ENCODE measurements around the gene RTN1. TPM values are rescaled to one million over a fixed set of nuclear protein-coding genes. Genes with fewer than 3 reads are reported as not detected.

The RTN1 gene
- total RNA-seq, 6 experiments from 2014 or later: 0.37 to 1.9 (median 0.53) TPM

GRCh38 chr14:59771577-59771976 is 99.0 kb downstream of the RTN1 start:
- Histone ChIP-seq H3K27ac (peak overlapping the region in 1 of 3 donors; percentile 6), H3K36me3 (no peaks in the 10 kb centered on the region), H3K4me3 (no peak overlapping the region), H3K27me3 (no peaks in the 10 kb centered on the region), H3K9me3 (no peaks in the 10 kb centered on the region), H3K4me1 (no peaks in the 10 kb centered on the region)
- TF ChIP-seq POLR2A (IDR thresholded peaks at IDR 0.05): no peak
- TF ChIP-seq, protein P1, sequence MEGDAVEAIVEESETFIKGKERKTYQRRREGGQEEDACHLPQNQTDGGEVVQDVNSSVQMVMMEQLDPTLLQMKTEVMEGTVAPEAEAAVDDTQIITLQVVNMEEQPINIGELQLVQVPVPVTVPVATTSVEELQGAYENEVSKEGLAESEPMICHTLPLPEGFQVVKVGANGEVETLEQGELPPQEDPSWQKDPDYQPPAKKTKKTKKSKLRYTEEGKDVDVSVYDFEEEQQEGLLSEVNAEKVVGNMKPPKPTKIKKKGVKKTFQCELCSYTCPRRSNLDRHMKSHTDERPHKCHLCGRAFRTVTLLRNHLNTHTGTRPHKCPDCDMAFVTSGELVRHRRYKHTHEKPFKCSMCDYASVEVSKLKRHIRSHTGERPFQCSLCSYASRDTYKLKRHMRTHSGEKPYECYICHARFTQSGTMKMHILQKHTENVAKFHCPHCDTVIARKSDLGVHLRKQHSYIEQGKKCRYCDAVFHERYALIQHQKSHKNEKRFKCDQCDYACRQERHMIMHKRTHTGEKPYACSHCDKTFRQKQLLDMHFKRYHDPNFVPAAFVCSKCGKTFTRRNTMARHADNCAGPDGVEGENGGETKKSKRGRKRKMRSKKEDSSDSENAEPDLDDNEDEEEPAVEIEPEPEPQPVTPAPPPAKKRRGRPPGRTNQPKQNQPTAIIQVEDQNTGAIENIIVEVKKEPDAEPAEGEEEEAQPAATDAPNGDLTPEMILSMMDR (IDR thresholded peaks at IDR 0.05): no peak
- peak in 2 of 4 donors; percentile 61 to 75 for ATAC-seq
- 44% methylated on average over 2 of the region's 2 CpGs for WGBS (ENCODE audit: insufficient coverage, low coverage, low lambda C conversion rate, missing lambda C conversion rate)
- DNase-seq: no peak
- intact Hi-C loops (cut with DNase I): no loop called here

DNA sequence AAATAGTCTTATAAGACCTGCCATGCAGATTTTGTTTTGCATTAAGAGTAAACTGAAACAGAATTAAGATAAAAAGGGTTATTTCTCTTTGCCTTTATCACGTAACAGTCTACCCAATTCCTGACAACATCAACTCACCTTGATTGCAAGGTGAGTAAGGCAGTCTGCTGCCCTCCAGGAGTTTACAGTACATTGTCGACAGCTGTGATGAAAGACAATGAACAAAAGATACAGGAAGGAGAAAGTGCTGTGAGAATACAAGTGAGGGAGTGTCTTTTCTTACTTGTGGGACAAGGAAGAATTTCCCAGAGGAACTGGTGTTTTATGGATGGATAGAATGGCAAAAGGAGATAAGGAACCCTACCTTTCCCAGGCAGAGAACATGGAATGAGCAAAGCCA is 101.0 kb downstream of the RTN1 start:
- Histone ChIP-seq H3K4me1 (no peaks in the 10 kb centered on the region), H3K36me3 (no peaks in the 10 kb centered on the region), H3K27me3 (no peaks in the 10 kb centered on the region), H3K27ac (no peak overlapping the region), H3K9me3 (no peaks in the 10 kb centered on the region), H3K4me3 (no peak overlapping the region)
- WGBS (ENCODE audit: insufficient coverage, low coverage, low lambda C conversion rate, missing lambda C conversion rate): 70% methylated on average over 2 of the region's 2 CpGs
- TF ChIP-seq POLR2A (IDR thresholded peaks at IDR 0.05): no peak
- TF ChIP-seq, protein P1 (IDR thresholded peaks at IDR 0.05): no peak
- intact Hi-C loops (cut with DNase I): no loop called here
- ATAC-seq (no peak), DNase-seq (no peak)

- no peaks in the 10 kb centered on the region for H3K4me1 ChIP-seq
- no peaks in the 10 kb centered on the region for H3K9me3 ChIP-seq
- ATAC-seq (no peak), DNase-seq (no peak)
- intact Hi-C loops (cut with DNase I): no loop called here
- H3K27ac ChIP-seq: no peak overlapping the region
- TF ChIP-seq, protein P1 (IDR thresholded peaks at IDR 0.05): no peak
- TF ChIP-seq POLR2A (IDR thresholded peaks at IDR 0.05): no peak
- no peak overlapping the region for H3K4me3 ChIP-seq
- 91% methylated on average over 1 of the region's 1 CpG for WGBS (ENCODE audit: insufficient coverage, low coverage, low lambda C conversion rate, missing lambda C conversion rate)
- no peaks in the 10 kb centered on the region for H3K36me3 ChIP-seq
- H3K27me3 ChIP-seq: no peaks in the 10 kb centered on the region
Measured at GRCh38 chr14:59768855-59769375, 101.7 kb downstream of the RTN1 start.

GRCh38 chr14:59761851-59762250 is 108.7 kb downstream of the RTN1 start:
- H3K27me3 ChIP-seq: no peaks in the 10 kb centered on the region
- 72% methylated on average over 6 of the region's 6 CpGs for WGBS (ENCODE audit: insufficient coverage, low coverage, low lambda C conversion rate, missing lambda C conversion rate)
- ATAC-seq: no peak

More at GRCh38 chr14:59761851-59762250, 108.7 kb downstream of the RTN1 start:
- Histone ChIP-seq H3K4me3 (no peak overlapping the region), H3K36me3 (no peaks in the 10 kb centered on the region), H3K27ac (no peak overlapping the region), H3K9me3 (no peaks in the 10 kb centered on the region), H3K4me1 (no peaks in the 10 kb centered on the region)
- intact Hi-C loops (cut with DNase I): no loop called here
- TF ChIP-seq, protein P1 (IDR thresholded peaks at IDR 0.05): no peak
- TF ChIP-seq POLR2A (IDR thresholded peaks at IDR 0.05): no peak
- DNase-seq: no peak
